HFFc6 (cell line): Measurements from ENCODE around the gene SH3RF3. TPM values are rescaled to one million over a fixed set of nuclear protein-coding genes. Genes with fewer than 3 reads are reported as not detected.
A peak's percentile ranks its signal among the peaks of the same experiment; 100 is the strongest.

Source experiments
- DNase-seq: peaks from one replicate; pipeline ENCODE4 v3.0.0-alpha.2; 2018
- H3K27ac Mint-ChIP-seq: 2 replicates; pipeline ENCODE4 v1.8.0; 2020; ENCODE audit warnings: mild to moderate bottlenecking, mixed read lengths
- H3K27me3 Mint-ChIP-seq: 2 replicates; pipeline ENCODE4 v1.8.0; 2021; ENCODE audit warnings: mild to moderate bottlenecking, moderate library complexity, mixed read lengths; ENCODE audit not compliant: insufficient read depth
- H3K36me3 Mint-ChIP-seq: 2 replicates; pipeline ENCODE4 v1.8.0; 2021; ENCODE audit warnings: low read depth, mixed read lengths
- H3K4me1 Mint-ChIP-seq: 2 replicates; pipeline ENCODE4 v1.8.0; 2020; ENCODE audit warnings: low read depth, mixed read lengths
- H3K4me3 Mint-ChIP-seq: 2 replicates; pipeline ENCODE4 v1.8.0; 2020; ENCODE audit warnings: mild to moderate bottlenecking, moderate library complexity, mixed read lengths
- H3K9me3 Mint-ChIP-seq: 2 replicates; pipeline ENCODE4 v1.8.0; 2020; ENCODE audit warnings: mild to moderate bottlenecking, mixed read lengths
- CTCF ChIP-seq: fragments of 200-600 bp; sonication (generic); IDR thresholded peaks from 2 replicates; pipeline ENCODE4 v1.5.0; 2021; ENCODE audit warnings: antibody characterized with exemption, mild to moderate bottlenecking
- total RNA-seq, 6 experiments: library from RNA; stranded (reverse); fragmentation: NEBNext Ultra II Directional; extraction: Animal tissue kit (Norgen Biotek cat#: 25700); gene quantifications; 2 replicates in 1 of 6; 3 replicates in 5 of 6; pipeline ENCODE4 v1.2.3, GENCODE V29; 2021

SH3RF3 gene
- total RNA-seq, 6 experiments from 2014 or later = 2.4 to 4.4 (median 3.7) TPM

- no peak for DNase-seq
- peaks cover 17% of the 10 kb centered on the region for H3K27me3 Mint-ChIP-seq
- no peaks in the 10 kb centered on the region for H3K4me1 Mint-ChIP-seq
- no peak for TF ChIP-seq CTCF
- no peak overlapping the region for H3K27ac Mint-ChIP-seq
- H3K9me3 Mint-ChIP-seq = no peaks in the 10 kb centered on the region
- H3K36me3 Mint-ChIP-seq = no peaks in the 10 kb centered on the region
- H3K4me3 Mint-ChIP-seq = no peak overlapping the region
These were observed 143.5 kb downstream of the SH3RF3 start for GRCh38 chr2:109272461-109272860.

GRCh38 chr2:109275120-109276012, 146.4 kb downstream of the SH3RF3 start:
- H3K9me3 Mint-ChIP-seq = no peaks in the 10 kb centered on the region
- H3K27me3 Mint-ChIP-seq = peaks cover 33% of the 10 kb centered on the region
- H3K4me1 Mint-ChIP-seq = no peaks in the 10 kb centered on the region
- H3K27ac Mint-ChIP-seq = no peak overlapping the region
- no peak overlapping the region for H3K4me3 Mint-ChIP-seq
- no peaks in the 10 kb centered on the region for H3K36me3 Mint-ChIP-seq
- TF ChIP-seq CTCF = no peak
- DNase-seq = no peak

- no peak for TF ChIP-seq CTCF
- Mint-ChIP-seq H3K4me1 (no peaks in the 10 kb centered on the region), H3K27me3 (peaks cover 30% of the 10 kb centered on the region), H3K36me3 (no peaks in the 10 kb centered on the region), H3K4me3 (no peak overlapping the region), H3K27ac (no peak overlapping the region), H3K9me3 (no peaks in the 10 kb centered on the region)
- no peak for DNase-seq
These were observed 148.4 kb downstream of the SH3RF3 start for GRCh38 chr2:109277406-109277805.

GRCh38 chr2:109279243-109279860, 150.3 kb downstream of the SH3RF3 start:
- no peak for TF ChIP-seq CTCF
- Mint-ChIP-seq H3K4me3 (no peak overlapping the region), H3K4me1 (peaks cover 5% of the 10 kb centered on the region), H3K27ac (no peak overlapping the region), H3K9me3 (no peaks in the 10 kb centered on the region), H3K36me3 (no peaks in the 10 kb centered on the region), H3K27me3 (peaks cover 36% of the 10 kb centered on the region)
- DNase-seq = no peak

GRCh38 chr2:109280804-109281203, 151.8 kb downstream of the SH3RF3 start:
- no peak for DNase-seq
- Mint-ChIP-seq H3K36me3 (no peaks in the 10 kb centered on the region), H3K4me1 (peaks cover 11% of the 10 kb centered on the region), H3K27ac (no peak overlapping the region), H3K4me3 (no peak overlapping the region), H3K27me3 (peaks cover 37% of the 10 kb centered on the region), H3K9me3 (no peaks in the 10 kb centered on the region)
- peak; percentile 20 for TF ChIP-seq CTCF
